Measurements from ENCODE around the gene SUMO3. TPM values are rescaled to one million over a fixed set of nuclear protein-coding genes. Genes with fewer than 3 reads are reported as not detected.

The SUMO3 gene
- total RNA-seq, 2 experiments from 2014 or later: 60.3 to 85.5 TPM

DNA sequence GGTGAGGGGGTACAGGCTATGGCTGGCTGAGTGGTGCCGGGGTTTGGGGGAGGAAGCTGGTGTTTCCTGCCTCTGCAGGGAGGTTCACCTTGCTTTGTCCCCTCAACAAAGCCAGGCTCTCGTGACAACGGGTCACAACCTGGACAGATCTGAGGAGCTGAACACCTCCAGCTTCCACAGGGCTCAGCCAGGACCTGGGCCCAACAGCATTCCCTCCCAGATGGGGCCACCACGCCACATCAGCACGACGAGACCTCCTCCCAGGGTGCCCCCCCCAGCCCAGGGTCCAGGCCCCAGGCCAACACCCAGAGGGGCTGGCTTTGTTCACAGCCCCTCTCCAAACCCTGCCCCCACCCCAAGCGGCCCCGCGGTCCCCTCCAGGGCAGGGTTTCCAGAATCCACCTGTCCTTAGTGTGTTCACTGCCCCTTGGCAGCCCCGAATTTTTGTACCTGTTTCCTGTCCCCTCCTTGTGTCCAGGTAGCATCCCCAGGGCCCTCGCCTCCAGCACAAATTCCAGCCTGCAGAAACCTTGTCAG is 51.0 kb downstream of the SUMO3 start:
- POLR2A ChIA-PET: no interaction called here
- H3K4me2 ChIP-seq (ENCODE audit: low read length): no peak overlapping the region
- H3K36me3 ChIP-seq (ENCODE audit: insufficient read depth, low read length): peaks cover 31% of the 10 kb centered on the region
- no peak for DNase-seq (ENCODE audit: low spot score)
- CTCF ChIA-PET (ENCODE audit: unreplicated experiment): no interaction called here
- H3K27ac ChIP-seq (ENCODE audit: low read depth, low read length, poor library complexity, severe bottlenecking): no peak overlapping the region
- no peaks in the 10 kb centered on the region for H3K9me2 ChIP-seq (ENCODE audit: insufficient read depth, low read length)
- no peaks in the 10 kb centered on the region for H4K20me1 ChIP-seq (ENCODE audit: insufficient read depth, low read length)
- H3K79me2 ChIP-seq (ENCODE audit: insufficient read depth, low read depth, low read length): no peaks in the 10 kb centered on the region
- H3K9me3 ChIP-seq (ENCODE audit: low read length): no peaks in the 10 kb centered on the region
- BruUV-seq (replicated peaks): no TSS peak
- TF ChIP-seq, protein P1, sequence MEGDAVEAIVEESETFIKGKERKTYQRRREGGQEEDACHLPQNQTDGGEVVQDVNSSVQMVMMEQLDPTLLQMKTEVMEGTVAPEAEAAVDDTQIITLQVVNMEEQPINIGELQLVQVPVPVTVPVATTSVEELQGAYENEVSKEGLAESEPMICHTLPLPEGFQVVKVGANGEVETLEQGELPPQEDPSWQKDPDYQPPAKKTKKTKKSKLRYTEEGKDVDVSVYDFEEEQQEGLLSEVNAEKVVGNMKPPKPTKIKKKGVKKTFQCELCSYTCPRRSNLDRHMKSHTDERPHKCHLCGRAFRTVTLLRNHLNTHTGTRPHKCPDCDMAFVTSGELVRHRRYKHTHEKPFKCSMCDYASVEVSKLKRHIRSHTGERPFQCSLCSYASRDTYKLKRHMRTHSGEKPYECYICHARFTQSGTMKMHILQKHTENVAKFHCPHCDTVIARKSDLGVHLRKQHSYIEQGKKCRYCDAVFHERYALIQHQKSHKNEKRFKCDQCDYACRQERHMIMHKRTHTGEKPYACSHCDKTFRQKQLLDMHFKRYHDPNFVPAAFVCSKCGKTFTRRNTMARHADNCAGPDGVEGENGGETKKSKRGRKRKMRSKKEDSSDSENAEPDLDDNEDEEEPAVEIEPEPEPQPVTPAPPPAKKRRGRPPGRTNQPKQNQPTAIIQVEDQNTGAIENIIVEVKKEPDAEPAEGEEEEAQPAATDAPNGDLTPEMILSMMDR (conservative IDR thresholded peaks at IDR 0.05; ENCODE audit: low read length): no peak
- TF ChIP-seq EZH2phosphoT487 (IDR thresholded peaks at IDR 0.05; ENCODE audit: borderline replicate concordance, low read depth, low read length): no peak
- H3K4me3 ChIP-seq (ENCODE audit: low read depth, low read length, poor library complexity, severe bottlenecking): no peak overlapping the region
- intact Hi-C loops (cut with micrococcal nuclease; ENCODE audit: unreplicated experiment): no loop called here
- no peak overlapping the region for H2AFZ ChIP-seq (ENCODE audit: low read length)
- H3K4me1 ChIP-seq (ENCODE audit: insufficient read depth, low read length, poor library complexity, severe bottlenecking): no peaks in the 10 kb centered on the region

DNA sequence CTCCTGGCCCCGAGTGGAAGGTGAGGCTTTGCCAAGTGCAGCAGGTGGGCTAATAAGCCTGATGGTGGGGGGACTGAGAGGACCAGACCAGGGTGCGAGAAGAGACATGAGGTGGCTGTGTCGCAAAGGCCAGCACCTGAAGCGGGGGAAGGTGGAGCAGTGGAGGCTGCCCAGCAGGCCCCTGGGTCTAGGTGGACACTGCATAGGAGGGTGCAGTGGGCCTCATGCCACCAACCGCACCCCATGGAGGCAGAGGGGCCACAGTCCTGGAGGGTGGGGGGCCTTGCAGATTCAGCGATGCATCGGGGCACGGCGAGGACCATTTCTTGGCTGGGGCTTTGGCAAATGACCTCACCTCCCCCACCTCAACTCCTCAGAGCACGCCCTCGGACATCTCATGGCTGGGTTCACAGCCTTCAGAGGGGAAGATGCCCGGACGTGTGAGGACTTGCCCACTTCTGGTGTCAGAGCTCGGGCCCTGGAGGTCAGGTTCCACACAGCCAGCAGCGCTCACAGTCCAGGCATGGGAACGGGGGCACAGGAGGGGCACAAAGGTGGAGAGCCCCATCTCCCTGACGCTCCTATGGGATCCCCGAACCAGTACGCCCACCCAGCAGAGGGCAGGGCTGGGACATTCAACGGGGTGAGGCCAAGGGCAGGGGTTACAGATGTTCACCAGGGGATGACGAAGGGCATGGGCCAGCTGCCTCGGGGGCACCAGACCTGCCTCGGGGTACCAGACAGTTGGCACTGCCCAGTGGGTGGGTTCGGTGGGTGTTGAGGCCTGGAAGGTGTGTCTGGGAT is 51.6 kb downstream of the SUMO3 start:
- H3K9me3 ChIP-seq (ENCODE audit: low read length): no peaks in the 10 kb centered on the region
- no peak overlapping the region for H2AFZ ChIP-seq (ENCODE audit: low read length)
- H3K4me3 ChIP-seq (ENCODE audit: low read depth, low read length, poor library complexity, severe bottlenecking): no peak overlapping the region
- no peak overlapping the region for H3K4me2 ChIP-seq (ENCODE audit: low read length)
- BruUV-seq (replicated peaks): no TSS peak
- H3K9me2 ChIP-seq (ENCODE audit: insufficient read depth, low read length): no peaks in the 10 kb centered on the region
- CTCF ChIA-PET (ENCODE audit: unreplicated experiment): no interaction called here
- no peaks in the 10 kb centered on the region for H3K4me1 ChIP-seq (ENCODE audit: insufficient read depth, low read length, poor library complexity, severe bottlenecking)
- H3K27ac ChIP-seq (ENCODE audit: low read depth, low read length, poor library complexity, severe bottlenecking): no peak overlapping the region
- no peaks in the 10 kb centered on the region for H4K20me1 ChIP-seq (ENCODE audit: insufficient read depth, low read length)
- POLR2A ChIA-PET: no interaction called here
- no peaks in the 10 kb centered on the region for H3K79me2 ChIP-seq (ENCODE audit: insufficient read depth, low read depth, low read length)
- no peak for DNase-seq (ENCODE audit: low spot score)
- no peak for TF ChIP-seq EZH2phosphoT487 (IDR thresholded peaks at IDR 0.05; ENCODE audit: borderline replicate concordance, low read depth, low read length)
- intact Hi-C loops (cut with micrococcal nuclease; ENCODE audit: unreplicated experiment): no loop called here
- peaks cover 24% of the 10 kb centered on the region for H3K36me3 ChIP-seq (ENCODE audit: insufficient read depth, low read length)

DNA sequence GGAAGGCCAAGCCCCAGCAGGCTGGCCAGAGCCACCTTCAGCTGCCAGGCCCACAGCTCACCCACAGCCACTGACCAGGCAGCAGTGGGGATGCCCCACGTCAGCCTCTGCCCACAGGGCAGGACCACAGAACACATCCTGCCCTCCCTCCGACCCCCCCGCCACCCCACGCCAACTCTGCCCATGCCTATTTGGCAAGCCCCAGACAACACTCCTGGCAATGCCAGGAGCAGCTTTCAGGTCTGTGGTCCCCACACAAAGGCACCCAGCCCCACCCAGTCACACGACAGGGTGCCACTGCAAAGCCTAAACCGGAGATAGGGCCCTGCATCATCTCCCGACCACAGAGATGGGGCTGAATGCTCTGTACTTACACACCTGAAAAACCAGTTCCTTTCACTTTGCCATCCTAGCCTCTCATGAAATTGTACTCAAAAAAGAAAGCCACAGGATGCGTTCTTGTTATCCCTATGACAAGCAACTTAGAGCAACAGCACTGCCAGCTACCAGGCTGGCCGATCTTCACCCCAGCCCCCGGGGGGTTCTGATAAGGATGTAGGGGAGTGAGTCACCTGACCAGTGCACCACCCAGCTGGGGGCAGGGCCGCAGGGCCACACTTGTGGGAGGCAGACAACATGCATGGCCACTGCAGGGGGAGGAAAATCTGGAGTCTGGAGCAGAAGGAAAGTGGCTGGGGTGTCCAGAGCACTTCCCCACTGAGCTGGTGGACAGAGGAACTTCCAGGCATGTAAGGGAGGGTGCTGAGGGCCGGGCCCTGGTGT is 52.4 kb downstream of the SUMO3 start:
- BruUV-seq (replicated peaks): no TSS peak
- Histone ChIP-seq H3K4me3 (ENCODE audit: low read depth, low read length, poor library complexity, severe bottlenecking) (no peak overlapping the region), H3K9me3 (ENCODE audit: low read length) (no peaks in the 10 kb centered on the region), H3K9me2 (ENCODE audit: insufficient read depth, low read length) (no peaks in the 10 kb centered on the region), H4K20me1 (ENCODE audit: insufficient read depth, low read length) (no peaks in the 10 kb centered on the region), H3K4me2 (ENCODE audit: low read length) (no peak overlapping the region), H2AFZ (ENCODE audit: low read length) (no peak overlapping the region), H3K27ac (ENCODE audit: low read depth, low read length, poor library complexity, severe bottlenecking) (no peak overlapping the region), H3K4me1 (ENCODE audit: insufficient read depth, low read length, poor library complexity, severe bottlenecking) (no peaks in the 10 kb centered on the region), H3K36me3 (ENCODE audit: insufficient read depth, low read length) (peaks cover 16% of the 10 kb centered on the region), H3K79me2 (ENCODE audit: insufficient read depth, low read depth, low read length) (no peaks in the 10 kb centered on the region)
- POLR2A ChIA-PET: no interaction called here
- intact Hi-C loops (cut with micrococcal nuclease; ENCODE audit: unreplicated experiment): no loop called here
- TF ChIP-seq, protein P1 (conservative IDR thresholded peaks at IDR 0.05; ENCODE audit: low read length): no peak
- no peak for TF ChIP-seq EZH2phosphoT487 (IDR thresholded peaks at IDR 0.05; ENCODE audit: borderline replicate concordance, low read depth, low read length)
- CTCF ChIA-PET (ENCODE audit: unreplicated experiment): interaction anchor here (0.6 kb wide), 1 partner anchor 114 kb away, joined by 3 read pairs; no protein-coding TSS in a partner anchor
- no peak for DNase-seq (ENCODE audit: low spot score)
